Endothelial cell of hepatic sinusoid (primary cell): ENCODE data around the gene PRSS2.

Experiments
- in situ Hi-C: cut with HindIII; loops from 2 replicates; pipeline ENCODE4 v1.10.0; 2017; ENCODE audit warnings: low sequenced_read_pairs

The PRSS2 gene

DNA sequence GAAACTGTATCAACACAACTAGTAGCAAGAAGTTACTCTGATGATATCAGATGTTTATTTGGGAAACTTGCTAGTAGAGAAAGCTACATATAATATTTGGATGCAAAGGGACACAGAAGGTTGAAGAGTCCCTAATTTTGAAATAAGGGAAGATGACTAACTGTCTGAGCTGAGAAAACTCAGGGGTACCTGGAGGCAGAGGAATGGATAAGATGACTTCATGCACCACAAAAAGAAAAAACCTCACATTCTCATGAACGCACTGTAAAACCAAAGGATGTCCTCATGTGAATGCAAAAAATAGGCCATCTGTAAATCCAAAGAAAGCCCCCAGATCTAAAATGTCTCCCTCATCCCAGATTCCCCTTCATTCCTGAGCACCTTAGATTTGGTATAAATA lies 29.3 kb downstream of the PRSS2 start:
- in situ Hi-C loops: no loop called here

- in situ Hi-C loops: no loop called here
Measured at GRCh38 chr7:142800699-142801260, 30.0 kb downstream of the PRSS2 start.

- in situ Hi-C loops: no loop called here
Measured at GRCh38 chr7:142801601-142802295, 31.0 kb downstream of the PRSS2 start.

GRCh38 chr7:142802301-142802700 lies 31.5 kb downstream of the PRSS2 start:
- in situ Hi-C loops: no loop called here

- in situ Hi-C loops: no loop called here
Measured at GRCh38 chr7:142803901-142804300, 33.1 kb downstream of the PRSS2 start.

- in situ Hi-C loops: no loop called here
Measured at GRCh38 chr7:142804728-142805207, 34.0 kb downstream of the PRSS2 start.

GRCh38 chr7:142805350-142806021 lies 34.7 kb downstream of the PRSS2 start:
- in situ Hi-C loops: no loop called here

DNA sequence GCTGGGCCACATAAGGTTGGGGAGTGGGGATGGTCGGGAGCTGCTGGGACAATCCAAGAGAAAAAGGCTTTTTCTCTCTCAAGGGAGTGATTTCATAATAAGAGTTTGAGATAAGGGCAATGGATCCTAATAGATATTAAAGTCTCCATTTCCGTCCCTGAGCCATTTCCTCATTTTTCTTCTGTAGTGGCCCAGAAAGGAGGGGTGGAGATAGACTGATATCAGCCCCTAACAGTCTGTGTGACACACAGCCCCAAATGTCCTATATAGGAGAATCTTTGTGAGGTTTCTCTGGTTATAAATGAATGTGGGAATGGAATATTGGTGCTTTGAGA lies 35.2 kb downstream of the PRSS2 start:
- in situ Hi-C loops: no loop called here

GRCh38 chr7:142806957-142807356 lies 36.2 kb downstream of the PRSS2 start:
- in situ Hi-C loops: no loop called here

GRCh38 chr7:142807855-142808460 lies 37.2 kb downstream of the PRSS2 start:
- in situ Hi-C loops: no loop called here

DNA sequence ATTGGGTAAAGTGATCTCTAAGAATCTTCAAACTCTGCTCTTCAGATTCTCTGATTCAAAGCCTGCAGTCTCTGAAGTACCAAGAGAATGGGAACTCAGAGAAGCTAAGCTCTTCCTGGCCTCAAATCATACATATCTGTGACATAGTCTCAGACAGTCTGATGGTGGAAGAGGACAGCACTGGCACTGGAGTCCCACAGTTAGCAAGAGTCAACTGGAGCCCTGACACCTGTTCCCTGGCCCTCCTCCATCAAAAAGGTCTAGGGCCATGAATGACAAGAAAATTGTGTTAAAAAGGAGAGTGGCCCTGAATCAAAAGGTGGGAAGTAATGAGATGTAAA lies 37.7 kb downstream of the PRSS2 start:
- in situ Hi-C loops: no loop called here

GRCh38 chr7:142808802-142809583 lies 38.2 kb downstream of the PRSS2 start:
- in situ Hi-C loops: no loop called here

DNA sequence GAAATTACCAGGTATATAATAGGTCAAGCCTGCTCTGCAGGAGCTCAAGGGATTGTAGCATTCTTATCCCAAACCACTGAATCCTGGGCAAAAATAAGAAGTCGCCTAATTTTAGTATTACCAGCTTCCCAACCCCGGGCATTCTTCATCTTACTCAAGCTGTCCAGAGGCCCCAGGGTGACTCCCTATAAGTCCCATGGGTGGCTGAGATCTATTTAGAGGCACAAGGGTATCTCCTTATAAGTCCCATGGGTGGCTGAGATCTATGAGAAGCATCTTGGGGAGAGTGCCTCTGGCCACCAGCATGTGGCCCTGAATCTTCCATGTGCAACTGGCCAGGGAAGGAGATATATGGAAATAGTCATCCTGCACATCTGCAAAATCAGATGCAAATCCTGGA lies 38.9 kb downstream of the PRSS2 start:
- in situ Hi-C loops: no loop called here

- in situ Hi-C loops: no loop called here
Measured at GRCh38 chr7:142811154-142811737, 40.5 kb downstream of the PRSS2 start.

DNA sequence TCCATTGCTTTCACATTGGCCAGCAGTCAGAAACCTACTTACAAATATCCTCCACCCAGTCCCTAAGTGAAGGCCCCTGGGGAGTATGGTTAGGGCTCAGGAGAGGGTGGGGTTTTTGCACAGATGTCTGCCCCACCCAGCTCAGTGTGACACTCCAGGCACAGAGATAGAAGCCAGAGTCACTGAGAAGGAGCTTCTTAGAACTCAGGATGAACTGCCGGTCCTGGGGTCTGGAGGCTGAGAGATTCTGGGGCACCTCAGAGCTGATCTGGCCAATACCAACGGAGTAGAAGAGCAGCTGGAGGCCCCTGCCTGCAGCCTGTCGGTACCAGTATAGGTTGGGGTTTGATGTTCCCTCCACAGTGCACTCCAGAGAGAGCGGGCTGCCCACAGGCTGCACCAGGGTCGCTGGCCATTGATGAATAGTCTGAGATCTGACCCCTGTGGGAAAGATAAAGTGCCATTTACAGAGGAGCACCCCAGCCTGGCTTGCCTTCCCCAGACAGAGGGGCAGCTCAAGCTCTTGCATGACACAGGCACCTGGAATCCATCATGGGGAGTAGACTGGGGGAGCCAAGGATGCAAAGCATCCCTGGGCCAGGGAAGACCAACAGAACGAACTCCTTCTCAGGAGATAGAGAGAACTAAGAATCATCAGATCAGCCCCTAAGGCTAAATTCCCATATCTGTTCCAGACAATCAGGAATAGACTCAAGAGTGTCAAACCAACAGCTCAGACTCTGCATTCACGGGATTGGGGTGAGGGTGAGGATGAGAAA lies 41.9 kb downstream of the PRSS2 start:
- in situ Hi-C loops: no loop called here

DNA sequence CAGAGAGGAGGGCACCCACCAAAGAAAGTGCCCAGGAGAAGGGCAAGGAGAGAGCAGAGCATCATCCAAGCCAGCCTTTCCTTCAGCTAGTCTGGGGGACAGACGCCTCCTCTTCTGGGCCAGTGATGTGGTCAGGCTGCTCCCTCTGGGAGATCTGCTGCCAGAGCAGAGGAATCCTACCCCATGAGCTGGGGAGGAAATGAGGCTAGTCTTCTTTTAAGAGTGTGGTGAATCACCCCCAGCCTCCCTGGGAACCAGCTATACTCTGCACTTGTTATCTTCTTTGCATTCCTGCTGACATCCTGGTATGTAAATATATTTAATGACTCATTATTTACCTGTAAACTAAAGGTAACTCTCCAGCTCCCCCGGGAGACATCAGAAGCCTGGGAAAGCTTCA lies 42.5 kb downstream of the PRSS2 start:
- in situ Hi-C loops: no loop called here

GRCh38 chr7:142813699-142814098 lies 42.9 kb downstream of the PRSS2 start:
- in situ Hi-C loops: no loop called here

DNA sequence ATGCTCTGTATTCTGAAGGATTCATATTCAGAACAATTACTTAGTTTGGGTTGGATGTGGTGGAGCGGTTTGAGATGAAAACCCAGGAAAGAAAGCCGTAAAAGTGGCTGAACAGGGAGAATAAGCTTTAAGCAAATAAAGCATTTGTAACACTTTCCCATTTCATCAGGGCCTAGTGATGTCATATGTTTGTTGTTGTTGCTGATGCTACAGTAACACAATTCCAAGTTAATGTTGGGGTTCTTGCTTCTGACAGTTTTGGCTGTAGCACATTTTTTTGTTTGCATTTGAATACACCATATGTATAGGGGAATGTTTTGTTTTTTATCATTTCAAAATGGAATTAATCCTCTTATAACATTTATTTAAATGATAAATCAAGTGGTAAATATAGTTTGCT lies 43.7 kb downstream of the PRSS2 start:
- in situ Hi-C loops: no loop called here

DNA sequence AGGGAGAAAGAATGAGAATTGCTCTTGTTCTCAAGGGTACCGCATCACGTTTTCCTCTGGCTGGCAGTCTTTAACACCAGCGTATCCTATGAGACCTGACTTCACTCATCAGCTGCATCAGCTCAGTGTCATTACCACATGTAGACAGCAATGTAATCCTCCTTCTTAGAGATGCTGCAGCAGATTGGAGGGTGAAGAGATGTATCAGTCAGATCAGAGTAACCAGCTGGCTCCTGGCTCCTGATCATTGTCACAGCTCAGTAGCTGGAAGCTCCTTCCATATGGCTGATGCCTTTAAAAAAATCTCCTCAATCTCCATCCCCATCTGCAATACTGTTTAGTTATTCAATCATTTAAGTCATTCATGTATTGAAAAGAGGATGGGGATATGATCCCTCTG lies 44.4 kb downstream of the PRSS2 start:
- in situ Hi-C loops: no loop called here

GRCh38 chr7:142817506-142817905 lies 46.7 kb downstream of the PRSS2 start:
- in situ Hi-C loops: no loop called here
